GM13976 (cell line): ENCODE data around the gene MINDY4B.

ENCODE experiments used
- DNase-seq: peaks from one replicate; pipeline ENCODE4 v3.0.0; 2012; ENCODE audit warnings: low spot score
- in situ Hi-C: fragments of 300-500 bp; cut with MboI; formaldehyde crosslinking; loops from one replicate; pipeline ENCODE4 v1.12.0; 2022; ENCODE audit warnings: low sequenced_read_pairs, mixed read lengths, inconsistent platforms; ENCODE audit not compliant: unreplicated experiment
- TF ChIP-seq, protein P1 (sequence below): IDR thresholded peaks from 2 replicates; pipeline ENCODE4 v1.5.1; 2012; ENCODE audit warnings: borderline replicate concordance, mild to moderate bottlenecking; ENCODE audit not compliant: insufficient read depth; ENCODE audit errors: extremely low read depth, missing control alignments, control extremely low read depth

The MINDY4B gene

GRCh38 chr3:150843241-150843640, 62.0 kb downstream of the MINDY4B start:
- in situ Hi-C loops: no loop called here
- TF ChIP-seq, protein P1, sequence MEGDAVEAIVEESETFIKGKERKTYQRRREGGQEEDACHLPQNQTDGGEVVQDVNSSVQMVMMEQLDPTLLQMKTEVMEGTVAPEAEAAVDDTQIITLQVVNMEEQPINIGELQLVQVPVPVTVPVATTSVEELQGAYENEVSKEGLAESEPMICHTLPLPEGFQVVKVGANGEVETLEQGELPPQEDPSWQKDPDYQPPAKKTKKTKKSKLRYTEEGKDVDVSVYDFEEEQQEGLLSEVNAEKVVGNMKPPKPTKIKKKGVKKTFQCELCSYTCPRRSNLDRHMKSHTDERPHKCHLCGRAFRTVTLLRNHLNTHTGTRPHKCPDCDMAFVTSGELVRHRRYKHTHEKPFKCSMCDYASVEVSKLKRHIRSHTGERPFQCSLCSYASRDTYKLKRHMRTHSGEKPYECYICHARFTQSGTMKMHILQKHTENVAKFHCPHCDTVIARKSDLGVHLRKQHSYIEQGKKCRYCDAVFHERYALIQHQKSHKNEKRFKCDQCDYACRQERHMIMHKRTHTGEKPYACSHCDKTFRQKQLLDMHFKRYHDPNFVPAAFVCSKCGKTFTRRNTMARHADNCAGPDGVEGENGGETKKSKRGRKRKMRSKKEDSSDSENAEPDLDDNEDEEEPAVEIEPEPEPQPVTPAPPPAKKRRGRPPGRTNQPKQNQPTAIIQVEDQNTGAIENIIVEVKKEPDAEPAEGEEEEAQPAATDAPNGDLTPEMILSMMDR: no peak
- DNase-seq: no peak

GRCh38 chr3:150840802-150841515, 64.3 kb downstream of the MINDY4B start:
- no peak for DNase-seq
- in situ Hi-C loops: no loop called here
- TF ChIP-seq, protein P1: no peak

DNA sequence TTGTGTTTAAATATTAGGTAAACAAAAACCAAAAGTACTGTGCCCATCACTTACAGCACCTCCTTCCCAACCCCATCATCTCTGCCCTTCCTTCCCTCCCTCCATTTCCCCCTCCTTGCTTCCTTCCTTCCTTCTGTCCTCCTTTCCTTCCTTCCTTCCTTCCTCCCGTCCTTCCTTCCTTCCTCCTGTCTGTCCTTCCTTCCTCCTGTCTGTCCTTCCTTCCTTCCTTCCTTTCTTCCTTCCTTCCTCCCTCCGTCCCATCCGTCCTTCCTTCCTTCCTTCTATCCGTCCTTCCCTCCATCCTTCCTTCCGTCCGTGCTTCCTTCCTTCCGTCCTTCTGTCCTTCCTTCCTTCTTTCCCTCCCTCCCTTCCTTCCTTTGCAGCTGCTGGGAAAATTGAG, 74.5 kb downstream of the MINDY4B start:
- DNase-seq: no peak
- TF ChIP-seq, protein P1: no peak
- in situ Hi-C loops: no loop called here

DNA sequence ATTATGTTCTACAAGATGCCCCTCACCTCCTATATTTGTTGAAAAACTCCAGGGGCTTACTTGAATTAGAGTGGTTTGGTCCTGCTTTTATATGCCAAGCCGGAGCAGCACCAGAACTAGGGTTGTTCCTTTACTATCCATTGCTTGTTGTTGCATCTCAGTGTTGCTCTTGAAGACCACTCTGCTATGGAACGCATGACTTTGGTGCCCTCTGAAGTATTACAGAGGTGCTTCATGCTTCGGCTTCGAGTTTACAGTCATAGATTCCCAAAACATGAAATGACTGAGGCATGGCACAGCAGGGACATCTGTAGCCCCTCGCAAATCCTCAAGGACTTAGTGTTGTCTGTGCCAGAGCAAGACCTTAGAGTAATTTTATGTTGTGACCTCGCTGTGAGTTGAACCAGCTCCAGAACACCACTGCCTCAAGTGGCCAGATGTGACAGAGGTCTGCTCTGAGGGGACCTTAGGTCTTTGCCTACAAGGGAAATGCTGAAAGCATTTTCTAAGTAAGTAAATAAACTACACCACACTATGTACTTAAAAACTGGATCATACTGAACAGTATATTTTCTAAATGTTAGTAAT, 75.1 kb downstream of the MINDY4B start:
- TF ChIP-seq, protein P1: peak; percentile 22
- in situ Hi-C loops: no loop called here
- no peak for DNase-seq

- TF ChIP-seq, protein P1: no peak
- in situ Hi-C loops: no loop called here
- no peak for DNase-seq
Measured at GRCh38 chr3:150829408-150829807, 75.8 kb downstream of the MINDY4B start.

DNA sequence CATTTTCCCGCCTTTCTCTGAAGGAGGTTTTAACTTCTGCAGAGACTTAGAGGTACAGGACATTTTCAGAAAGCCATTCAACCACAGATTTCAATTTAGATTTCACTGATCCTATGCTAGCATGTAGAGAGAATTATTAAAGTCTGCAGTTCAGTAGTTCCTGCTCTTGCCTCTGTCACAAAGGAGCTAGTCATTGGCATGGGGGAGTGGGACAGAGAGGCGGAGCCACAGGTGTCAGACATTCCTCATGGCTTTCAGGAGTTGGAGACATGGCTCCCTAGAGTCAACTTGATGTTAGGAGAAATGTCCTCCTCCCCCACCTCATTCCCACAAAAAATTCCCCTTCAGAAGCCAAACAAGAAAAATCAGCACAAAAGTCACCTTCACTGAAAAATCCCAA, 76.2 kb downstream of the MINDY4B start:
- DNase-seq: no peak
- in situ Hi-C loops: no loop called here
- TF ChIP-seq, protein P1: no peak
